ENCODE data around the gene NR5A1. TPM values are rescaled to one million over a fixed set of nuclear protein-coding genes. Genes with fewer than 3 reads are reported as not detected.

Gene NR5A1
- total RNA-seq, 1 donor from 2014 or later: 1.2 TPM

DNA sequence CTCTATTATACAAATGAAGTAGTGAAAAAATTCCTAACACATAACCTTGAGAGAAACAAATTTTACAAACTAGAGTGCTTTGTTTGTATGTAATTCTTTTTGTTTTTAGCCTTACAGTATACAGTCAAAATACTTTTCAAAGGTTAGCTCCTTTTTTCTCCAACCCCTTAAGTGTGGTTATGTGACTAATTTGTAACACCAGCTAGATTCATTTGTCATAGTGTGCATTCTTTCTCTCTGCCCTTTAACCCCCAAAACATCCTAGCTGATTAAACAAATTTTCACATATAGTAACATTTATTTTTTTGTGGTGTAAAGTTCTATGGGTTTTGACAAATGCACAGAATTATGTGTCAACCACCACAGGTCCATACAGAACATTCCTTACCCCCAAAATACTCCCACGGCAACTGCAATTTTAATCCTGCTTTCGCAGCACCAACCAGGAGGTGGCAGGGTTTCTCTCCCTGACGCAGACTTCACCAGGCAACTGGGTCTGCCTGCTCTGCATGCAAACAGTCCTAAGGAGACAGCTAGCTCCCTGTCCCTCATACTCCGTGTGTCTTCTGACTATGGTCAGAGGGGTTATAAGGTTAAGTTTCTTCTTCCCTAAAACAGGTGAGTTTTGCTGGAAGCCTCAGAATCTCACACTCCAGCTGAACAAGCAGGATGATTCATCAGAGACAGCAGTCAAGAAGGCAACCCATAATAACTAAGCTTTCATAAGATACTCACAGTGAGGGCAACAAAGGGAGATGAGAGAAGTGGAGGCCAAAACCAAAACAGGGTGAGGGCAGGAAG is 44.5 kb upstream of the NR5A1 start:
- H3K4me1 ChIP-seq: no peaks in the 10 kb centered on the region
- intact Hi-C loops (cut with DNase I): no loop called here
- no peaks in the 10 kb centered on the region for H3K36me3 ChIP-seq
- no peak overlapping the region for H3K27ac ChIP-seq
- H3K27me3 ChIP-seq: no peaks in the 10 kb centered on the region
- DNase-seq (ENCODE audit: extremely low spot score in 2 of 2): no peak
- no peaks in the 10 kb centered on the region for H3K9me3 ChIP-seq
- no peak overlapping the region for H3K4me3 ChIP-seq
- TF ChIP-seq POLR2A (IDR thresholded peaks at IDR 0.05): no peak
- TF ChIP-seq POLR2AphosphoS5 (IDR thresholded peaks at IDR 0.05; ENCODE audit: insufficient read depth in 1 of 2, low read depth in 1 of 2): peak in 1 of 2 donors; percentile 8

DNA sequence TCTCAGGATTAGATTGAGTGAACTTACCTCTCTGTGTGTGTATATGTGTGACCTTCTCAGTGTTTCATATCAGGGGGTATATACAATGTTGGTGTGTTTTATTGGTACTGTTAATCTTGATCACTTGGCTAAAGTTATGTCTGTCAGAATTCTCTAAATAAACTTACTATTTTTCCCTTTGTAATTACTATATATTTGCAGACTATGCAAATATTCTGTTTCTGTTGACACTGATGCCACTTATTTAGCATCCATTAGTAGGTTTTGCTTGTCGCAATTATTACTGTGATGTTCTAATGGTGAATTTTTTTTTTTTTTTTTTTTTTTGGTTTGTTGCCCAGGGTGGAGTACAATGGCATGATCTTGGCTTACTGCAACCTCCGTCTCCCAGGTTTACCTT is 42.9 kb upstream of the NR5A1 start:
- Histone ChIP-seq H3K27ac (no peak overlapping the region), H3K27me3 (no peaks in the 10 kb centered on the region), H3K36me3 (no peaks in the 10 kb centered on the region), H3K9me3 (no peaks in the 10 kb centered on the region), H3K4me1 (no peaks in the 10 kb centered on the region), H3K4me3 (no peak overlapping the region)
- intact Hi-C loops (cut with DNase I): no loop called here
- TF ChIP-seq POLR2AphosphoS5 (IDR thresholded peaks at IDR 0.05; ENCODE audit: insufficient read depth in 1 of 2, low read depth in 1 of 2): no peak
- TF ChIP-seq, protein P1, sequence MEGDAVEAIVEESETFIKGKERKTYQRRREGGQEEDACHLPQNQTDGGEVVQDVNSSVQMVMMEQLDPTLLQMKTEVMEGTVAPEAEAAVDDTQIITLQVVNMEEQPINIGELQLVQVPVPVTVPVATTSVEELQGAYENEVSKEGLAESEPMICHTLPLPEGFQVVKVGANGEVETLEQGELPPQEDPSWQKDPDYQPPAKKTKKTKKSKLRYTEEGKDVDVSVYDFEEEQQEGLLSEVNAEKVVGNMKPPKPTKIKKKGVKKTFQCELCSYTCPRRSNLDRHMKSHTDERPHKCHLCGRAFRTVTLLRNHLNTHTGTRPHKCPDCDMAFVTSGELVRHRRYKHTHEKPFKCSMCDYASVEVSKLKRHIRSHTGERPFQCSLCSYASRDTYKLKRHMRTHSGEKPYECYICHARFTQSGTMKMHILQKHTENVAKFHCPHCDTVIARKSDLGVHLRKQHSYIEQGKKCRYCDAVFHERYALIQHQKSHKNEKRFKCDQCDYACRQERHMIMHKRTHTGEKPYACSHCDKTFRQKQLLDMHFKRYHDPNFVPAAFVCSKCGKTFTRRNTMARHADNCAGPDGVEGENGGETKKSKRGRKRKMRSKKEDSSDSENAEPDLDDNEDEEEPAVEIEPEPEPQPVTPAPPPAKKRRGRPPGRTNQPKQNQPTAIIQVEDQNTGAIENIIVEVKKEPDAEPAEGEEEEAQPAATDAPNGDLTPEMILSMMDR (IDR thresholded peaks at IDR 0.05): no peak
- no peak for TF ChIP-seq POLR2A (IDR thresholded peaks at IDR 0.05)
- no peak for DNase-seq (ENCODE audit: extremely low spot score in 2 of 2)

DNA sequence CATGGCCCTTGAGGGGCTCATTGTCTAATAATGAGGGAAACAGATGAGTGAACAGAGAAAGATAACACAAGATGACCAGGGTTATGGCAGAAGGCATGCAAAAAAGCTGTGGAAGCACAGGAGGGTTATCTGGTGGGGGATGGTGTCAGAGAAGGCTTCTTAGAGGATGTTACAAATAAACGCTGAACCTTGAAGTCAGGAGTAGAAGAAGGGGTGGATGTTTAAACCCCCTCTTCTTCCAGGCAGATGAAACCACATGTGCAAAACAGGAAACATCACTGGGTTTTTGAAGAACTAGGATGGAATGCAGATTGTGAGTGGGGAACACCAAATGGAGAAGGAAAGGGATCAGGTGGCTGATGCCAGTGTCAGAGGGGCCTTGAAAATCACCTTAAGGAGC is 41.8 kb upstream of the NR5A1 start:
- no peak for DNase-seq (ENCODE audit: extremely low spot score in 2 of 2)
- no peak overlapping the region for H3K4me3 ChIP-seq
- intact Hi-C loops (cut with DNase I): no loop called here
- no peaks in the 10 kb centered on the region for H3K9me3 ChIP-seq
- no peaks in the 10 kb centered on the region for H3K36me3 ChIP-seq
- TF ChIP-seq POLR2AphosphoS5 (IDR thresholded peaks at IDR 0.05; ENCODE audit: insufficient read depth in 1 of 2, low read depth in 1 of 2): no peak
- no peak overlapping the region for H3K27ac ChIP-seq
- H3K27me3 ChIP-seq: no peaks in the 10 kb centered on the region
- no peaks in the 10 kb centered on the region for H3K4me1 ChIP-seq

GRCh38 chr9:124544535-124544934 is 37.3 kb upstream of the NR5A1 start:
- intact Hi-C loops (cut with DNase I): no loop called here
- Histone ChIP-seq H3K27ac (no peak overlapping the region), H3K27me3 (no peaks in the 10 kb centered on the region), H3K9me3 (no peaks in the 10 kb centered on the region), H3K4me1 (no peaks in the 10 kb centered on the region), H3K4me3 (no peak overlapping the region), H3K36me3 (no peaks in the 10 kb centered on the region)
- TF ChIP-seq, protein P1 (IDR thresholded peaks at IDR 0.05): no peak
- TF ChIP-seq POLR2AphosphoS5 (IDR thresholded peaks at IDR 0.05; ENCODE audit: insufficient read depth in 1 of 2, low read depth in 1 of 2) (no peak), POLR2A (IDR thresholded peaks at IDR 0.05) (no peak)
- no peak for DNase-seq (ENCODE audit: extremely low spot score in 2 of 2)

- intact Hi-C loops (cut with DNase I): no loop called here
- no peaks in the 10 kb centered on the region for H3K4me1 ChIP-seq
Observed at GRCh38 chr9:124541824-124542223, 34.6 kb upstream of the NR5A1 start.

More at GRCh38 chr9:124541824-124542223, 34.6 kb upstream of the NR5A1 start:
- Histone ChIP-seq H3K4me3 (no peak overlapping the region), H3K27me3 (no peaks in the 10 kb centered on the region), H3K36me3 (no peaks in the 10 kb centered on the region), H3K9me3 (no peaks in the 10 kb centered on the region), H3K27ac (no peak overlapping the region)
- no peak for DNase-seq (ENCODE audit: extremely low spot score in 2 of 2)
- TF ChIP-seq POLR2A (IDR thresholded peaks at IDR 0.05) (no peak), POLR2AphosphoS5 (IDR thresholded peaks at IDR 0.05; ENCODE audit: insufficient read depth in 1 of 2, low read depth in 1 of 2) (no peak)
- TF ChIP-seq, protein P1 (IDR thresholded peaks at IDR 0.05): no peak

All from vagina (tissue), 2 donors.